SU-DHL-6 (cell line): ENCODE data around the gene PTPRCAP.

Experiments
- H2AFZ ChIP-seq: fragments of 200-600 bp; sonication (generic); 2 replicates; pipeline ENCODE4 v1.6.1; 2014; ENCODE audit warnings: low read depth, mild to moderate bottlenecking, moderate library complexity, mixed read lengths, antibody characterized with exemption, low read length; ENCODE audit not compliant: severe bottlenecking
- H3F3A ChIP-seq: fragments of 200-600 bp; shearing (Covaris generic); 2 replicates; pipeline ENCODE4 v1.6.0; 2016; ENCODE audit warnings: antibody characterized with exemption, mild to moderate bottlenecking; ENCODE audit not compliant: insufficient read depth
- H3K27ac ChIP-seq: fragments of 200-600 bp; sonication (generic); 2 replicates; pipeline ENCODE4 v1.5.1; 2016; ENCODE audit warnings: low read depth, mild to moderate bottlenecking, low read length, moderate library complexity, mixed read lengths
- H3K27me3 ChIP-seq: fragments of 200-600 bp; sonication (generic), shearing (Covaris generic); 2 replicates; pipeline ENCODE4 v1.6.0; 2014; ENCODE audit warnings: mild to moderate bottlenecking, low read length
- H3K36me3 ChIP-seq: fragments of 200-600 bp; sonication (generic); 2 replicates; pipeline ENCODE4 v1.6.1; 2014; ENCODE audit warnings: mild to moderate bottlenecking, low read length, mixed read lengths
- H3K4me2 ChIP-seq: fragments of 300-600, 200-600 bp; shearing (Covaris generic), sonication (generic); 2 replicates; pipeline ENCODE4 v1.6.0; 2014; ENCODE audit warnings: low read length, low read depth, mild to moderate bottlenecking; ENCODE audit not compliant: poor library complexity, severe bottlenecking
- H3K4me3 ChIP-seq: fragments of 200-600 bp; sonication (generic); 2 replicates; pipeline ENCODE4 v1.5.1; 2014; ENCODE audit warnings: antibody characterized with exemption, low read length, mild to moderate bottlenecking, mixed read lengths; ENCODE audit not compliant: insufficient read depth, poor library complexity, severe bottlenecking
- H3K79me2 ChIP-seq: fragments of 200-600 bp; sonication (generic); 2 replicates; pipeline ENCODE4 v1.6.1; 2014; ENCODE audit warnings: mild to moderate bottlenecking, low read length, moderate library complexity; ENCODE audit not compliant: insufficient read depth
- H3K9ac ChIP-seq: fragments of 200-600 bp; sonication (generic); 2 replicates; pipeline ENCODE4 v1.7.0; 2014; ENCODE audit warnings: mild to moderate bottlenecking, low read length
- H3K9me2 ChIP-seq: fragments of 200-600 bp; sonication (generic); replicated peaks from 2 replicates; pipeline ENCODE4 v1.6.1; 2014; ENCODE audit warnings: low read length; ENCODE audit not compliant: insufficient read depth
- H3K9me3 ChIP-seq: fragments of 200-600 bp; sonication (generic); 2 replicates; pipeline ENCODE4 v1.6.1; 2014; ENCODE audit warnings: low read length, mixed read lengths; ENCODE audit not compliant: insufficient read depth
- H4K20me1 ChIP-seq: fragments of 200-600 bp; sonication (generic); 2 replicates; pipeline ENCODE4 v1.6.1; 2014; ENCODE audit warnings: low read depth, mild to moderate bottlenecking, antibody characterized with exemption, low read length, moderate library complexity, mixed read lengths
- EZH2phosphoT487 ChIP-seq: fragments of 200-600 bp; sonication (generic), shearing (Covaris generic); conservative IDR thresholded peaks from 2 replicates; pipeline ENCODE4 v1.6.1; 2018; ENCODE audit warnings: mild to moderate bottlenecking, antibody characterized with exemption, low read length, moderate library complexity, mixed read lengths
- TF ChIP-seq, protein P1 (sequence below): fragments of 200-600 bp; sonication (generic); IDR thresholded peaks from one replicate; pipeline ENCODE4 v1.5.1; 2017; ENCODE audit warnings: antibody characterized with exemption, mild to moderate bottlenecking, low read length, moderate library complexity; ENCODE audit not compliant: insufficient read depth, poor library complexity, severe bottlenecking

PTPRCAP gene

DNA sequence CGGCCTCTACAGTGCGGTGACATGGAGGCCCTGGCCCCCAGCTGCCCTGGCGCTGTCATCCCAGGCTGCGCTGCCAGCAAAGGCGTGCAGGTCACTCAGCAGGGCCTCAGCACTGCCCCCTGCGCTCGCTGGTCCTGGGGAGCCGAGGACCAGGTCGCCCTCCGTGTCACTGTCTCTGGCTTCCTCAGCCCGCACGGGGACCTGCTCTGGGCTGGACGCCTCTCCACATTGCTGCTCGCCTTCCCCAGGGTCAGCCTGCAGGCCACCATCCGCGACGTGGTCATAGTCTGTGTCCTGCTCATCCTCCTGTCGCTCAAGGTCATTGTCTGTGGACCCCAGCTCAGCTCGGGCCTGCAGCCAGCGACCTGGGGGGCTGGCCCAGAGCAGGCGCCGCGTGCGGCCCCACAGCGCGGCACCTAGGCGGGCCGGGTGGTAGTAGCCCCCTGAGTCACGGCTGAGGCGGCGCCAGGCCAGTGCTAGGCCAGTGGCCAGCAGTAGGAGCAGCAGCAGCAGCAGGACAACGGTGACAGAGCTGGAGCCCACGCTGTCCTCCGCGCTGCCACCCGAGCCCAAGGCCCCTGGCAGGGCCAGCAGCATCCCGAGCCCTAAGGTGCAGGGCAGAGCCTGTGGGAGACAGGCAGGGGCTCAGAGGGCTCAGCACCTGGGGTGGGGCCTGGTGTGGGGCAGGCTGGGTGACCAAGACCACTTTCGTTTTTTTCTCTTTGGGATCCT lies 1.6 kb downstream of the PTPRCAP start:
- Histone ChIP-seq H3K27ac (peak overlapping the region; percentile 100), H3F3A (peaks cover 70% of the 10 kb centered on the region), H3K4me2 (peak overlapping the region; percentile 99), H3K9me3 (no peaks in the 10 kb centered on the region), H2AFZ (no peak overlapping the region), H3K4me3 (peak overlapping the region; percentile 96), H3K9me2 (no peaks in the 10 kb centered on the region), H3K9ac (peak overlapping the region; percentile 100), H3K27me3 (no peaks in the 10 kb centered on the region), H3K36me3 (no peaks in the 10 kb centered on the region), H3K79me2 (peaks cover 24% of the 10 kb centered on the region; the same call in 1 of the 2 replicates), H4K20me1 (no peaks in the 10 kb centered on the region)
- TF ChIP-seq, protein P1, sequence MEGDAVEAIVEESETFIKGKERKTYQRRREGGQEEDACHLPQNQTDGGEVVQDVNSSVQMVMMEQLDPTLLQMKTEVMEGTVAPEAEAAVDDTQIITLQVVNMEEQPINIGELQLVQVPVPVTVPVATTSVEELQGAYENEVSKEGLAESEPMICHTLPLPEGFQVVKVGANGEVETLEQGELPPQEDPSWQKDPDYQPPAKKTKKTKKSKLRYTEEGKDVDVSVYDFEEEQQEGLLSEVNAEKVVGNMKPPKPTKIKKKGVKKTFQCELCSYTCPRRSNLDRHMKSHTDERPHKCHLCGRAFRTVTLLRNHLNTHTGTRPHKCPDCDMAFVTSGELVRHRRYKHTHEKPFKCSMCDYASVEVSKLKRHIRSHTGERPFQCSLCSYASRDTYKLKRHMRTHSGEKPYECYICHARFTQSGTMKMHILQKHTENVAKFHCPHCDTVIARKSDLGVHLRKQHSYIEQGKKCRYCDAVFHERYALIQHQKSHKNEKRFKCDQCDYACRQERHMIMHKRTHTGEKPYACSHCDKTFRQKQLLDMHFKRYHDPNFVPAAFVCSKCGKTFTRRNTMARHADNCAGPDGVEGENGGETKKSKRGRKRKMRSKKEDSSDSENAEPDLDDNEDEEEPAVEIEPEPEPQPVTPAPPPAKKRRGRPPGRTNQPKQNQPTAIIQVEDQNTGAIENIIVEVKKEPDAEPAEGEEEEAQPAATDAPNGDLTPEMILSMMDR: no peak
- TF ChIP-seq EZH2phosphoT487: no peak

DNA sequence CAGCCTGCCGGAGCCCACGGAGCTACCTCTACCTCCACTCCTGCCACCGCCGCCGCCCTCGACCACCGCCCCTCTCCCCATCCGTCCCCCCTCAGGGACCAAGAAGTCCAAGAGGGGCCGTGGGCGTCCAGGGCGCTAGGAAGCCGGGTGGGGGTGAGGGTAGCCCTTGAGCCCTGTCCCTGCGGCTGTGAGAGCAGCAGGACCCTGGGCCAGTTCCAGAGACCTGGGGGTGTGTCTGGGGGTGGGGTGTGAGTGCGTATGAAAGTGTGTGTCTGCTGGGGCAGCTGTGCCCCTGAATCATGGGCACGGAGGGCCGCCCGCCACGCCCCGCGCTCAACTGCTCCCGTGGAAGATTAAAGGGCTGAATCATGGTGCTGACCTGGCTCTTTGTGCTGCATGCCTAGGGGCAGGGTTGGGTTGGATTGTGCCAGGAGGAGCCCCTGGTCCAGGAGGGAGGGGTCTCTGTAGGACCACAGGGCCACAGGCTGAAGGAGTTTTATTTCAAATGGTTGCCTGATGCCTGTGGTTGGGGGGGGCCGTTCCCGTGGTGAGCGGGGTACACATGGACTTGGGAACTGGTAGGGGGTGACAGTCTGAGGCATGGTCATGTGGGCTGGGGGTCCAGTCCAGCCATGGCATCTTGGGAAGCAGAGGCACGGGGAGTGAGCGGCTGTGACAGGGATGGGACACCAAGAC lies 2.3 kb downstream of the PTPRCAP start:
- Histone ChIP-seq H3K36me3 (no peaks in the 10 kb centered on the region), H3K9me3 (no peaks in the 10 kb centered on the region), H3K4me2 (peak overlapping the region; percentile 99), H3K4me3 (peak overlapping the region; percentile 96), H3K9me2 (no peaks in the 10 kb centered on the region), H4K20me1 (no peaks in the 10 kb centered on the region), H3K27ac (peak overlapping the region; percentile 100), H3K79me2 (peaks cover 24% of the 10 kb centered on the region; the same call in 1 of the 2 replicates), H3K27me3 (no peaks in the 10 kb centered on the region), H3F3A (peaks cover 63% of the 10 kb centered on the region), H3K9ac (peak overlapping the region; percentile 100), H2AFZ (no peak overlapping the region)
- TF ChIP-seq EZH2phosphoT487: no peak
- TF ChIP-seq, protein P1: no peak

DNA sequence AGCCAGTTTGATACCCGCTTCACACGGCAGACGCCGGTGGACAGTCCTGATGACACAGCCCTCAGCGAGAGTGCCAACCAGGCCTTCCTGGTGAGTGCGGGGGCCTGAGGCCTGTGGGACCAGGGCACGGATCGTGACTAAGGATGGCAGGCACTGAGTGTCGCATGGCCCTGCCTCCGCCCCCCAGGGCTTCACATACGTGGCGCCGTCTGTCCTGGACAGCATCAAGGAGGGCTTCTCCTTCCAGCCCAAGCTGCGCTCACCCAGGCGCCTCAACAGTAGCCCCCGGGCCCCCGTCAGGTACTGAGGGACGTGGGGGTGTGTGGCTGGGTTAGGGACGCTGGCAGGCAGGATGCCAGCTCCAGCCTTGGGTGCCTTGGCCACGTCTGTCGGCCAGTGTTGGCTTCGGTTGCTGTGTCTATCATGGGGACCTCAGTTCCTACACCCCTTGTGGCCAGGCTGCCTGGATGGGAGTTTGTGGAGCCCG lies 3.0 kb downstream of the PTPRCAP start:
- no peaks in the 10 kb centered on the region for H3K36me3 ChIP-seq
- no peaks in the 10 kb centered on the region for H3K27me3 ChIP-seq
- no peaks in the 10 kb centered on the region for H3K9me3 ChIP-seq
- peak overlapping the region; percentile 99 for H3K4me2 ChIP-seq
- H3F3A ChIP-seq: peaks cover 56% of the 10 kb centered on the region
- peak overlapping the region; percentile 100 for H3K27ac ChIP-seq
- H2AFZ ChIP-seq: no peak overlapping the region
- no peaks in the 10 kb centered on the region for H3K9me2 ChIP-seq
- no peak for TF ChIP-seq EZH2phosphoT487
- TF ChIP-seq, protein P1: no peak
- H3K9ac ChIP-seq: peak overlapping the region; percentile 100
- no peak overlapping the region for H3K4me3 ChIP-seq
- peaks cover 25% of the 10 kb centered on the region; the same call in 1 of the 2 replicates for H3K79me2 ChIP-seq
- H4K20me1 ChIP-seq: no peaks in the 10 kb centered on the region
